GM18868 (cell line): Measurements from ENCODE around the gene HOXB4.

Experiments
- ATAC-seq: cut with Tn5 transposase; IDR thresholded peaks from one replicate; pipeline ENCODE4 v1.9.1; 2021; ENCODE audit warnings: mild to moderate bottlenecking, moderate library complexity; ENCODE audit not compliant: unreplicated experiment

The HOXB4 gene

DNA sequence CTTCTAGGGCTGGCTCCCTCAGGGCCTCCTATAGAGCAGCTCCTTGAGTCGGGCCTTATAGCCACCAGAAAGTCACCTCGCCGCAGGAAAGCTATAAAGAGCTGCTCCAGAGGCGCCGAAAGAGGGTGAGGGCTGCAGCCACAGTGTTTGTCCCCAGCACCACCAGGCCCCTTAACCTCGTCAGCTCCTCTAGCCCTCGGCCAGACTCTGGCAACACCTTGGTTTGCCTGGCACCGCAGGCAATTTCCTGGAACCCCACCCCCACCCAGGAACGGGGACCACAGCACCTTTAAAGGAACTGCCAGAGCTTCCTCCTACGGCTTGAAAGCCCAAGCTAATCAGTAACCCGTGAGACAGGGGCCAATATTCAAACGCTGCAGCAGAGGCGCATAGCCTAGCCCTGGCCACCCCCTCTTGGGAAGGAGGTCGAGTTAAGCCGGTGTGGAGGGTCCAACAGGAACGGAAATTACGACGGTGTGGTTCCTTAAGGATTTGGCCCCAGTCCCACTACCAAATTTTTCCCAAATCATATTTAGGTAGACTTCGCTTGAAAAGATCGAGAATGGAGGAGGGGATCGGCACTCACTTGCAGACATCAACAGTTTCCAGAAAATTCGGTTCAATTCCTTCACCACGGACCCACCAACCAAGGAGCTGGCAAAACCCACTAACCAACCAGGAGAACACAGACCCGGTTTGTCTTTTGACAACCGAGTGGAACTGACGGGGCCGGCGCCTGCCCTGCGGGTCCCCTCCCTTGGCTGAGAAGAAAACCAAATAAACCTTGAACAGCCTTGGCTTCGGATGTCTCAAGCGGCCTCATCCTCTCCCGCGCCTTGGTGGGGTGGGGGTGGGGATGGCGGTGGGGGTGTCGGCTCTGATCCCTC is 23.6 kb upstream of the HOXB4 start:
- no peak for ATAC-seq

DNA sequence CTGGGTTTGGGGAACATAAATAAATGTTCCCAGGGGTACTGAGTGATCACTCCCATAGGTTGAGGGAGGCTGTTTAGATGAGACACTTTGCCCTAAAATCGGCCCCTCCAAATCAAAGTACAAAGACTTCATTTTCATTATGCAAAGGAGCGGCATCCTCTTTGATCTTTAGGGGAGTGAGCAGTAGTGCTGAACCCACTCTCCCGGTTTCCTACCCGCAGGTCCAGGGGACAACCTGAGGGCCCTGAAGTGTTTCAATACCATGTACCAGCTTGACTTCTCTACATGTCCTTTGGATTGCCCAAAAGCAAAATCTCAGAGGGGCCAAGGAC is 23.0 kb upstream of the HOXB4 start:
- ATAC-seq: no peak

DNA sequence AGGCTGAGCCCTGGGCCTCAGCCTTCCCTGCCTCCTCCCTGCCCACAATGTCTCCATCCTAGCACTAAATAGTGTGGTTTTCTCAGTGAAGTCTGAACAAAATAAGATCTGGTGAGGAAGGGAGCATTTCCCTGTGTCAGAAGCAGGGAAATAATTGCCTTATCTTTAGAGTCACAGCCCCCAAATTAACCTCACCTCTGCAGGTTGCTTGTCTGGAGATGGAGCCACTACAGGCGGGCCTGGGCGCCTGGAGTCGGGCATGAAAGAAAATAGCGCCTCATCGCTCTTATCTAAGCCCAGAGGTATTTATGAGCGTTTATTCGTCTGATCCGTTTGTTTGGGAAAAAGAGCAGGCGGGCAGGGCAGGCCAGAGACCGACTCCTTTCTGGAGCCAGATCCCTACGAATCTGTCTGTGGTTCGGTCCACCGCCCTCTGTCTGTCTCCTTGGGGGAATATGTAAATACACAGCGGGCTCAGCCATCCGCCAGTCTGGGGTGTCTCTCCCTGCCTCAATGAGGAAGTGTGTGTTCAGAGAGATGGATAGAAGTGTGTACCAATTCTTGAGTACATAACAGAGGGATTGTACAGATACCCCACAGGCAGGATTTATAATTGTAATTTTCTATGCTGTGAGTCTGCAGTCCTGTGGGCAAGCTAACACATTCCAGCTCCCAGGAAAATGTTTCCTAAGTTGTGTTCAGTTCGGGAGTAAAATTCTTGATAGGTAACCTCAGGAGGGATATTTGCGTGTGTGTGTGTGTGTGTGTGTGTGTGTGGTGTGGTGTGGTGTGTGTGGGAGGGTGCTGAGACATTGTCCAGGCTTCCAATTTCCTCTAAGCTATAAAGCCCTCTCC is 22.3 kb upstream of the HOXB4 start:
- ATAC-seq: no peak

DNA sequence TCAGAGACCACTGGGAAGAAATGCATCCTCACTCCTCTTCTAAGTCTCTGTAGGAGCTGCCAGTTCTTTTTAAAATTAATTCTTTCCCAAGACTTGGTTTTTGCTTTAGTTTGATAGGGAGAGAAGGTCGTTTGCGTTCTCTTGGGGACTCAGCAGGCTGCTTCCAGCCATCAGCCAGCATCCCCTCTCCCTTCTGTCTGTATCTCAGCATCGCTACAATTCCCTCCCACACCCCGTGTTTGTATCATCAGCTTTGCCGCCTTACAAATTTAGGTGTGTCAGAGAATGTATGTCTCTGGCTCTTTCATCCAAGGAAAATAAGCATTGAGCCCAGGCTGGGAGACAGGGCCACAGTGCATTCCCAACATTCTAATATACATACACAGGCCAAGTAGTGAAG is 21.2 kb upstream of the HOXB4 start:
- ATAC-seq: no peak

DNA sequence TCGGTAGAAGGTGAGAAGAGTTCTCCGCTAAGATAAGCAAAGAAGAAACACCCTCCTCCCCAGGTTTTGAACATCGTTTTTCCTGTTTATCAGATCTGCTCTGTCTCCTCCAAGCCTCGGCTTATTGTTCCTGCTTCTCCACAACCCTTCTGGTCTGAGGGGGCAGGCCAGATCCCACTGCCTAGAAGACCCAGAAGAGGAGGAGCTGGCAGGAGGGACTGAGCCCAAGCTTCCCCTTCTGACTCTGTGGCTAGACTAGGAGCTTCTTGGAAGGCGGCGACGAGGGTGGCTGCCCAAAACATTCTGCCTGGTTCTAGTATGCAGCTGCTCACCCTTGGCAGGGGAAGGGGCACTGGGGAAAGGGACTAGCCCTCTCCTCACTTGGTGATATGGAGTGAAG is 20.6 kb upstream of the HOXB4 start:
- ATAC-seq: no peak

DNA sequence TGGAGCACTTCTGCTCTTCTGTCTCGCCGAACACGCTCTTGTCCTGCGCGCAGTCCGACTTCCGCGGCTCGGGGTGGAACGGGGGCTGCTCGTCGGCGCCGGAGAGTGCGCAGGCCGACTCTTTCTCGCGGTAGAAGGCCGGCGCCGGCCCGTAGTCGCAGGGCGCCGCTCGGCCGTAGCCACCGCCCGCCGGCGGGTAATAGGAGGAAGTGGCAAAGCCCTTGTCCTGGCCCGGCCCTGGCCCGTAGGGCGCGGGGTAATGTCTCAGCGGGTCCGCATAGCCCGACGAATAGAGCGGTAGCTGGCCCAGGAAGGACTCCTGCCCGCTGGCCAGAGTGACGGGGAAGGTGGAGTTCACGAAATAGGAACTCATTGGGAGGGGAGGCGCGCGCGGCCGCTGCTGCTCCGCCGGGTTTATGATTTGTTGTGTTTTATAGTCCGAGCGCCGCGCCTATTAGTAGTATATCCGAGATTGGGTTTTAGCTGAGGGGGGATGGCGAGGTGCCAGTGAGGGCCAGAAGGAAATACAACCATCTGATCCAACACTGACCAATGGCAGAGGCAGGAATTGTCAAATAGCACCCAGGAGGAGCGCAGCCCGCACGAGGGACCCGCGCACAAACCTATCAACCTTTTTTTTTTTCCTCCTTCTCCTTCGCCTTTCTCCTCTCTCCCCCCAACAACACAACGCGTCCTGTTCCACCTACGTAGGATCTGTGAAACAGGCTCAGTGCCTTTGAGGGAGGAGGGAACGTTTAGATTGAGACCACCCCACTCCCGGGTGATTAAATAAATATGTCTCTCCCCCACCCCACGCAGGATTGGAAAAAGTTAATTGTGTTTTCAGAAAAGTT is 19.9 kb upstream of the HOXB4 start:
- ATAC-seq: no peak

DNA sequence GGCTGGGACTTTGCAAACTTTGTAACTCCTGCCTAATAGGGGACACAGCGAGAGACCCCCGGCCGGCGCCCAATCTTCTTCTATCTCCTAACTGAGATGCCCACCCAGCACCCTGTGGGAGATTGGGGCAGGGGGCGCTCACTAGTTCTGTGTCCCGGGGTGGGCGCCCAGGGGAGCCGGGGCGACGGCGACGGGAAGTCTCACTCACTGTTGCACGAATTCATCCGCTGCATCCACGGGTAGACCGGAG is 19.3 kb upstream of the HOXB4 start:
- ATAC-seq: no peak

DNA sequence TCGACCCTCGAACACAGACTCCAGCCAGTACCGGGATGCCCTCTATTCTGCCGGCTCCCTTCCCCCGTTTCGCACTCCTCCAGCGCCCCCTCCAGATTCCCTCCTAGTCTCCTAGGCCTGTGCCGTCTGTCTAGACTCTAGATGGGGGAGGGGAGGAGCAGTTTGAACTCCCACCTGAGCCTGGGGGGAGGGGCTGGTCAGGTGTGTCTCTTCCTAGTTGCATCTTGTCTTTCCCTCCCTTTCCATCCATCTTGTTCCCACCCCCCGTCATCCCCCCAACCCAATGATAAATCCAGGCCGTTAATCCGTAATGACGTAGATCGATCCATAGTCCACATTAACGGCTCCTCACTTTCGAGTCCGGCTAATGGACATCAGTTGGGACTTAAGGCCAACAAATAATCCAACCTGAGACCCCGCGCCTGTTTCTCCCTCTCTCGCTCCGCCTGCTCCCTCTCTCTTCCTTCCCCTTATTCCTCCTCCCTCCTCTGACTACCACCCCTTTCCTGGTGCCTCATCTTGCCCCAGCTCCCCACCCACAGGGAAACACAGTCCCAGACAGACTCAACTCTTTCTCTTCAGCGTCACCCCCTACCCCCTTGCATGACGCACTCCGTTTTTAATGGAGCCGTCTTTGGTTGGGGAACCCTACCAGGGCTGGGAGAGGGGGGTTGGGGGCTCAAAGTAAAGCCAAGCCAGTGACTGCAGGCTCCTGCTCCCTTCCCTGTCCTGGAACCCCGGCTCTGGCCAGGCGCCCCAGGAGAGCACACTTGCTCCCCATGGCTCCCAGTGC is 18.8 kb upstream of the HOXB4 start:
- no peak for ATAC-seq

DNA sequence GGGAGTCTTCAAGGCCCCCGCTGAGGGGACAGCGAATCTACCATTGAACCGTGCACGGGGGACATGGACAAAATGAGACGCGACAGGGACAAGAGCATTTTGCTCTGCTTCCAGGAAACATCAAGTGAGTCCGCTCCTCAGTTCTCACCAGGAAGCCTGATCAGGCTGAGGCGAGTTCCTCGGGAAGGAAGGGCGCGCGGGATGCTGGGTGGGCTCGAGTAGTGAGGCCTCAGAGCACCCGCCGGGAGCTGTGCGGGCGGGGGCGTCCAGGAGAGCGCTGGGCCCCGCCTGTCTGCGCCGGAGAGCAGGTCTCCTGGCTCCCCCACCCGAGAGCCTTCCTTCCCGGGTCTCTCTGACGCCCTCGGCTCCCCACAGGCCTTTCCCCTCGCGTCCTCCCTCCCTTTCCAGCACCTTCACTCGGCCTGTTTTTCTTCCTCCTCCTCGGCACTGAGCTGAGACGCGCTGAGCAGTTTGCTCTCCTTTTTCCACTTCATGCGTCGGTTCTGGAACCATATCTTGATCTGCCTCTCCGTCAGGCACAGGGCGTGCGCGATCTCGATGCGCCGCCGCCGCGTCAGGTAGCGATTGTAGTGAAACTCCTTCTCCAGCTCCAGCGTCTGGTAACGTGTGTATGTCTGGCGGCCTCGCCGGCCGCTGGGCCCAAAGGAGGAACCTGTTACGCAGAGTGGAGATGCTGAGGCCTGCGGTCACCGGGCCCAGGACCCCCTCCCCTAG is 18.0 kb upstream of the HOXB4 start:
- ATAC-seq: no peak

DNA sequence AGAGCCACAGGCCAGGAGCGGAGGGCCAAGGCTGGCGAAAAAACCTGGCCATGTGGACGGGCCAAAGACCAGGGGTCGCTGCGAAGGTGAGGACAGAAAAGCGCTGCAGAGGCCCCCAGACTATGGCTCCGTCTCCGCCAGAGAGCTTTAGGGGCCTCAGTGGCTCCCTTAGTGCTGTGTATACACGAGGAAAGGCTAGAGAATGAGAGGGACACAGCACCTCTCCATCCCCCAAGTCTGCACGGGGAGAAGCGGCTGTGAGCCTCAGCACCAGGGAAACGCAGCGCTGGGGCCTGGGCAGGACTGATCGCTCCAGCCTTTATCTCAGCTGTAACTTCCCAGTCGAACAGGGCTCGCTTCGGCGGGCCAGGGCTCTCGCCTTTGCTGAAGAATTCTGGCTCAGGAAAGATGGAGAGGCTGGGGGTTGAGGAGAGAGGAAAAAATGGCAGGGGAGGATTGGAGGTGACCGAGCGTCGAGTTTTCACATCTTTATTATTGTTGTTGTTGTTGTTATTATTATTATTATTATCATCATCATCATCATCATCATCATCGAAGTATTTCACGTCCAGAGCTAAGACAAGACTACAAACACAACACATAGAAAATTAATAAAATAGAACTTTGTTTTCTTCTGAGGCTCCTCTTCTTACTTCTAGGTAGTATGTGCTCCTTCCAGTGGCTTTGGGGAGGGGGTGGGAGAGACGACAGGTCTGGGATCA is 17.3 kb upstream of the HOXB4 start:
- no peak for ATAC-seq

DNA sequence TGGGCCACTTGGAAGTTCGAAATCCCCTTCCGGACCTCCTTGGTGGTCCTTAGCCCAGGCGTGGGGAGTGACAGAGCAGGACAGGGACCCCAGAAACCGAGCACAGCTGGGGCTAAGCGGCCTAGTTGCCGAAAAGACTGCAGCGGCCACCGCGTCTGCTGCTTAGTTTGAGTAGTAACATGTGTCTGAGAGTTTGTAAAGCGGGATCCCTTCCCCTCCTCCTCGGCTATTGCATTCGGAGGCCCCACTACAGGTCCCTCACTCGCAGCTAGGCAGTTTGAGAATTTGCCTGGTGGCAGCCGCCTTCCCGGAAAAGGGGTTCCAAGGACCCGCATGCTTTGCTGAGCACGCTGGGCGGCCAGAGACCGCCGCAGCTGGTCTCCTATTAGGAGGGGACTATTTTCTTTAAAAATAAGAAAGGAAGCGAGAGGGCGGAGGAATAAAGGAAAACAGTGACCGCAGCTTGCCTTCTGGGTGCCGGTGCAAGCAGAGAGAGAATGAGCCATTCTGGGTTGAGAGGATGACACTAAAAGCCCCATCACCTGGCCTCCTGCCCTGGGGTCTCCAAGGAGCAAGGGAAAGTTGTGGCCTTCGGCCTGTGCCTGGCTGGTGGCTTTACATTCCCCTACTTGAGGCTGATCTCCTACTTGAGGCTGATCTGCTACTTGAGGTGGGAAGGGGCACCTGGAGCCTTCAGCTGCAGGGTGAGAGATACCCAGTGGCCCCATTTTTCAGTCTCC is 16.6 kb upstream of the HOXB4 start:
- no peak for ATAC-seq

DNA sequence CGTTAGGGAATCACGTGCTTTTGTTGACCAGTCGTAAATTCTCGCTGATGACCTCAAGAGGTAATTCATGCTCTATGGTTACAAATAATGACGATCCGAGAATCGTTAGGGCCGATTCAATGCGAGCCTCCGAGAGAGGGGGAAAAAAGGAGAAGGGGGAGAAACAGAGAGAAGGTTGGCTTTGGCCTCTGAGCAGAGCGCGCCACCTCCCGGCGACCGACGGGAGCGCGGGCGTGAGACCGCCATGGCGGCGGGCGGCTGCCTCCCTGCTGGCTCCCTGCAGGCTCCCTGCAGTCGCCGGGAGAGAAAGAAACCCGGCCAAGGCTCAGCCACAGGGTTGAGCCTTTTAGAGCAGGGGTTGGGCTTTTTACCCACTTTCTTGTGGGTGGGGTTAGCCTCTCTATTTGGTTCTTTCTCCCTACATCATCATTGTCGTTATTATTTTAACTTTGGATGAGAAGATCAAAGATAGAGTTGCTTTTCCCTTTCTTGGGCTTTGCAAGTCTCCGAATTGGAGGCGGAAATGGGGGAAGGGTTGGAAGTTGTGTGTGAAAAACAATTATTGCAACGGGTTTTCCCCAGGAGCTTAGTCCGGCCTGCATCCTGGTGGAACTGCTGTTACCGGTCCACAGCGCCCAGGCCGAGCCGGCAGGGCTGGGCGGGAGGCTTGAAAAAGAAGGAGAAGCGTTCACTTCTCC is 15.8 kb upstream of the HOXB4 start:
- no peak for ATAC-seq

DNA sequence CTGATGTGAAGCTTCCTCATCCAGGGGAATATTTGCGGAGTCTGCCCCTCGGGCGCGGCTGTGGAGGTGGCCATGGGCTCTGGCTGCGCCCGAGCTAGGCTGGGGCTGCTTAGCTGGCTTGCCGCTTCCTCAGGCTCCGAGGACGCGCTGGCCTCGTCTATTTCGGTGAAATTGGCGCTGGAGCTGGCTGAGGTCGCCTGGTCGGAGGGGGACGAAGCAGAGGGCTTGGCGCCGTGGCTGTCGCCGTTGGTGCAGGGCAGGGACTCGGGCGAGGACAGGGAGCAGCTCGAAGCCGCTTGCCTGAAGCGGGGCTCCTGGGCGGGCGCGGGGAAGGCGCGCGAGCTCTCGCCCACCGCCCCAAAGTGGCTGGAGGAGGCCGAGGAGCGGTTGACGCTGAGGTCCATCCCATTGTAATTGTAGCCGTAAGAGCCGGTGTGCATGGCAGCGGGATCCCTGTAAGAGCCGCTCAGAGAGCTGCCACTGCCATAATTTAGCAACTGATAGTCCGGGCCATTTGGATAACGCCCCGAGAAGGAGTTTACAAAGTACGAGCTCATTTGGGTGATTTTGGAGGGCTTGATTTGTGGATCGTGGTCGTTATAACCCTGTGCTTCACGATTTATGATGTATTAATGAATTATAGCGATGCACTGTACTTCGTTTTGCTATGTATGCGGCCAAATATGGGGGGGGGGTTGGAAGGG is 15.1 kb upstream of the HOXB4 start, which contains the start of gene HOXB5:
TSS of gene HOXB5 (minus strand) at position 654 of the 704 bp plus-strand sequence. CDS start at position 557, 97 bp downstream.
- ATAC-seq: no peak

DNA sequence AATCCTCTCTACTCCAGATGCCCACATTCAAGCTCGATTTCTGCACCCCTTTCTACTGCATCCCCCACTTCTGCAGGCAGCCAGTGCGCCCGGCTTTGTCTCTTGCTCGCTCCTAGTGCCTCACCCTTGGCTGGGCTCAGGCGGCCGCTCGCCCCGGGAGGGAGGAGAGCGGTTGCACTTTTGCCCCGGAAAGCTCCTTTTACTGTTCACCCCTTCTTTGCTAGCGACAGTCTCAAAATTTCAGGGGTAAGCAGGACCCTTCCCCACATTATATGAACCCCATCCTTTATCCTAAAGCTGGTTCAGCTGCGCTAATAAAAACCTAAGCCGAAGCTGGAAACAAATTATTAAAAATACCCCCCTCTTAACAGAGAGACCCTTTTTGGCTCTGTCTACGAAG is 14.4 kb upstream of the HOXB4 start:
- no peak for ATAC-seq

DNA sequence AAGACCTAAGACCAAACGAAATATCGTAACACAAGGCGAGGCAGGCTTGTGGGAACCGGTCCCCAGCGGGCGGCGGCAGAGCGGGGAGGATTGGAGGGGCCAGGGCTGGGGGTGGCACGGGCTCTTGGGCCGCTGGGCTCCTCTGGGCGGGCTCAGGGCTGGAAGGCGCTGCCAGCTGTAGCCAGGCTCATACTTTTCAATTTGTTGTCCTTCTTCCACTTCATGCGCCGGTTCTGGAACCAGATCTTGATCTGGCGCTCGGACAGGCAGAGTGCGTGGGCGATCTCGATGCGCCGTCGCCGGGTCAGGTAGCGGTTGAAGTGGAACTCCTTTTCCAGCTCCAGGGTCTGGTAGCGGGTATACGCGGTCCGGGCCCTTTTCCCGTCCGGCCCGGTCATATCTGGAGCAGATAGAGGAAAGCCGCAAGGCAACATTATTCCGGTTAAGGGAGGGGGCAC is 13.9 kb upstream of the HOXB4 start:
- no peak for ATAC-seq

DNA sequence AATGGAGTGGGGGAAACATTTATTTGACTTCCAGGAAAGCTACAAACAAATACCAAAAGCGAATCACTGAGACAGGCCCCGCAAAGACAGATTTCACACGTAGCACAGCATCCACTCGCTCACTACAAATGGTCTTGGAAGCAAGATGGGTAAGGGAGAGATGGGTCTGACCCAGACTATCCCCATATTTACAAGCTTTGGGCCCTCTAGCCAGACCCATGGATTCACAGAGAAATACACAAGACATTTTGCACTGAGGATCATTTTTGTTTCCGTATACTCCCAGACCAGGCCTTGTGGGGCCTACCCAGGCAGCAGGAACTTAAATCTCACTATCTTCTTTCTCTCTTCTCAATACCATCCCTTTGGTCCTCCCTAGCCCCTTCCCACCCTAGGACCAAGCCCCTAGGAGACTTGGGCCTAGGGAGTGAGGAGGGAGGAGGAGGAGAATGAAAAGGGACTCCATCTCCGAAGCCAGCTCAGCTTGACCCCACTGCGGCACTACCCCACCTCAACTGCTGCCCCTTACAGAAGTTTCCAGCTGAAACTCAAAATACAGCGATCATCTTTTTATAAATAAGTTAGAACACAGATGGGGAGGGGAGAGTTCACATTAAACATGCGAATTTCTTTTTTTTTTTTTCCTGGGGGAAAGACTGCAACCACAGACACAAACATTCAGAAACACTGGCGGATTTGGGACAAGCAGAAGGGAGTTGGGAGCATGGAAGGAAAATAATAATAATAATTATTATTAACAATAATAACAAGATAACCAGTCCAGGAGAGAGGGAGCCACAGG is 13.3 kb upstream of the HOXB4 start:
- no peak for ATAC-seq
